ENCODE measurements around the gene IRF1.

Gene IRF1

GRCh38 chr5:132436936-132437335, 53.6 kb downstream of the IRF1 start:
- no peak for DNase-seq

- no peak for DNase-seq
Observed at GRCh38 chr5:132435886-132436285, 54.7 kb downstream of the IRF1 start.

- DNase-seq = no peak
Observed at GRCh38 chr5:132435447-132435846, 55.1 kb downstream of the IRF1 start.

GRCh38 chr5:132434416-132435286, 55.9 kb downstream of the IRF1 start:
- DNase-seq = no peak

- DNase-seq = no peak
Observed at GRCh38 chr5:132433141-132433540, 57.4 kb downstream of the IRF1 start.

- DNase-seq = peak in 1 of 2 experiments; percentile 11
Observed at GRCh38 chr5:132431632-132432031, 58.9 kb downstream of the IRF1 start.

All from AML-193 (cell line).